ENCODE results near the gene KIAA2012.
"Not testable (repeated sequence)": the region's sequence is repeated elsewhere in the genome, so short reads cannot be mapped to it uniquely, and the experiment has no call there.

The KIAA2012 gene

DNA sequence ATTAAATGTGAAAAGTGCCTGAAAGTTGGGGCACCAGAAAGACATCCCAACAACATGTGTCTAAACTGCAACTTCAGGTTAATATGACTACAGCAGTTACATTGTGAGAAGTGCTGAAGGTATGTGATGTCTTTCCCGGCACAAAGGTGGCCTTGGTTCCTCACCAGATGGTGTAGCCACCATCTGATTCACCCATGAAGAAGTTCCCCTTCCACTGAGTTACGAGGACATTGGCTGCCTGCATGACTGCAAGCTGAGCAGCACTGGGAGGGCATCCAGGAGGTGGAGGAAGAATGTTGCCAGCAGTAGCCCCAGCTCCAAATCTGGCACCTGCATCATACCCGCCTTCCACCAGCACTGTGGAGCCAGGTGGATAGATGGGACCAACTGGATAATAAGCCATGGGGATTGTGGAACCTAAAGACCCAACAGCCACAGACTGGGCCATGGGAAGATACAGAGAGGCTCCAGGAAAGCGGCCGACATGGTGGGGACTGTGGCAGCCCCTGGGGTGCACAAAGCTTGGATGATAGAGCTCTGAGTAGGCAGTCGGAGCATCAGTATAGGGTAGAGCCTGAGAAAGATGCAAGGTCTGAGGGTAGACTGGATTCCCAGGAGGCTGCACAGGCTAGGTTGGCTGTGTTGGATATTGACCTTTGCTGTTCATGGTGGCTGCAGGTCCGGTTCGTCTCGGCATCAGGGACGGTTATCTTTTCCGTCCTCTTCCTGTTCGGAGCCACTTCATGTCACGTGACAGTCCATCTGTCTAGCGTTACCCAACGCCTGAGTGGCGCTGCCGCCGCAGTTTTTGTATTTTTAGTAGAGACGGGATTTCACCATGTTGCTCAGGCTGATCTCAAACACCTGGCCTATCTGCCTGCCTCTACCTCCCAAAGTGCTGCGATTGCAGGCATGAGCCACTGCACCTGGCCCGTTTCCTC lies 128.4 kb downstream of the KIAA2012 start:
- no peak for DNase-seq (ENCODE audit: low read depth)

DNA sequence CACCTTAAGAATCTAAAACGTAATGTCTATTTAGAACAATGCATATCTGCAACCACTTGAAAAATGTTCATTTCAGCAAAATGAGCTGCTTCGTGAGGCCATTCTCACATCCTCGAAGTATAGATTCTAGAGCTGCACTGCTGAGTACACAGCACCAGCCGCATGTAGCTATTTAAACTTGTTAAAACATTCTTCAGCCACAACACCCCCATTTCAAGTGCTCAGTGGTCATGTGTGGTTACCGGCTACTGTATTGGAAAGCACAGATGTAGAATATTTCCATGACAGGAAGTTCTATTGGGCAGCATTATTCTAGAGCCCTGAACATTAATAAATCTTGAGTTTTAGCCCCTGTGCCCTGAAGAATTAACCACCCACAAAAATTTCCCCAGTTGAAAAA lies 130.3 kb downstream of the KIAA2012 start:
- no peak for DNase-seq (ENCODE audit: low read depth)

DNA sequence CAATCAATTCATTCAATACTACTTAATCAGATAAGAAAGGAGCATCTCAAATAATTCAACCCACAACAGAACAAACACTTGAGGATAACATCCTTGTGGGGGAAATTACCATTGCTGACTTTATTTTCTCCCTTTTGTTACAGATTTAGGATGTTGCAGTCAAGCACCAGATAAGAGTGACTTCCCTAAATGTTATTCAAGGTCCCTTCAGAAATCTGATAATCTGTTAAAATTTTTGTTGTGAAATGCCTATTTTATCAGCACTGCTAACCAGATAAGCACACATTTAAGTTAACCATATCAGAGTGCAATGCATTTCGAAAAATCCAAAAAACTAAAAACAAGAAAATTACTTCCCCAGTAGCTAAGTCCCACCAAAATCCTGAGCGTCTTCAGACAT lies 131.8 kb downstream of the KIAA2012 start:
- DNase-seq (ENCODE audit: low read depth) = no peak

DNA sequence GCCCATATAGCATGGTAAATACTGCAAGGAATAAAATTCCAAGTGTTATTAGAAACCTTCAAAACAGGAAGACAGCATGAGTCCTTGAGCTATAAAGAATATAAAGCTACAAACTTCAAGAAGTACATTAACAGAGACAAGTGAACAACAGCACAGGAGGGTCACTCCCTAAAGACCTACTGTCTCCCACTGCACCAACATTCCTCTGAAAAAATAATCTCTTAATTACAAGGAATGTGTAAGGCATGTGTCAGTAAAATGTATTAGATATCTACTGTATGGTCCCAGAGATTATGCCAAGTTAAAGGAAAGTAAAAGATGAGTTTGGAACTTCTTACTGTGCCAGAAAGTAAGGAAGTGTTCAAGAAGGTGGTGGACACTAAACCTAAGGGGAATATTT lies 135.5 kb downstream of the KIAA2012 start:
- no peak for DNase-seq (ENCODE audit: low read depth)

DNA sequence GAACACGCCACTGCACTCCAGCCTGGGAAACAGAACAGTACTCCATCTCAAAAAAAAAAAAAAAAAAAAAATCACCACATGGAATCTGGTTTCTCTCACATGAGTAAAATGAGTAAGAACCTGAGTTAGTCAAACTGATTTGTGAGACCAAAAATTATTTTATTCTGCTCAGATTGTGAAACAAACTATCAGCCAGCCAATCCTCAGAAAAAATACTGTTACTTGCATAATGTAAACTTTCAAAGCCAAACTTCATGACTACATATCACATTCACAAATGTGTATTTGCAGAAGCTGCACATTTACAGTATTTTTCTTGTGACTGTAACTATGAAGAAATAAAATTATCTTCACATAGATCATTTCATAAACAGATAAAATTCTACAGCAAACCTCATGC lies 142.1 kb downstream of the KIAA2012 start:
- DNase-seq (ENCODE audit: low read depth) = no peak

DNA sequence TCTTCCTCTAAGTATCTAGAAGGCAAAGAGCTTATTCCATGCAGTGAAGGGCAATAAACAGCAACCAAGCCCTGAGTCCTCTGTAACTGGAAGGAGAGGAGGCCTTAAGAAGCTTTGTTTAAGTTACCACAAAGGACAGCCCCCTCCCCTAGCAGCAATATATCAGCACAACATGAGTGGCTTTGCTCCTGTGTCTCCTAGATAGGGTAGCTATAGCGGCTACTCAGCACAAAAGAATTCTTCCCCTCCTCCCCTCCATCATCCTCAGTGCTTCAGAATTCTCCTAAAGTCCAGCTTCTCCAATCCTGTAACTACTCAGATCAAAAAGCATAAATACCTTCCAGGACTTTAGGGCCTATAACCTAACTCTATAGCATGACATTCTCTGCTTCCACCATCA lies 148.8 kb downstream of the KIAA2012 start:
- no peak for DNase-seq (ENCODE audit: low read depth)

DNA sequence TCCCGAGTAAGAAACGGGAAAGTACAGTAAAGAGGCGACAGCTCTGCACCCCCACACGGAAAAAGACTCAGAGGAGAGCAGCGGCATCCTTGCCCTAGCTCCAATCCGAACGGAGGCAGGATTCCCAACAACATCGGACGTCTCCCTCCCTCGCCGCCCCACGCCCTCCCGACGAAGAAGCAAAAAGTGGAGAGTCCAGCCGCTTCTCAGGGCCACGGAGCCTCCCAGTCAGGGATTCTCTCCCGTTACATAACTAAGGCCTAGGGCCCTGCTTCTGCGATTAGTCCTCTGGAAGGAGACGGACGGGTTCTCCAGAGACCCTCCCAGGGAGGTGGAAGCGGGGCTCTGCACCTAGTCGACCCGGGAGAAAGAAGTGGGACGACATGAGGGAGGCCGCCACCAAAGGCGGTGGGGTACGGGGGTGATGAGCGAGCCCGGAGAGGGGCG lies 164.8 kb downstream of the KIAA2012 start:
- no peak for DNase-seq (ENCODE audit: low read depth)

DNA sequence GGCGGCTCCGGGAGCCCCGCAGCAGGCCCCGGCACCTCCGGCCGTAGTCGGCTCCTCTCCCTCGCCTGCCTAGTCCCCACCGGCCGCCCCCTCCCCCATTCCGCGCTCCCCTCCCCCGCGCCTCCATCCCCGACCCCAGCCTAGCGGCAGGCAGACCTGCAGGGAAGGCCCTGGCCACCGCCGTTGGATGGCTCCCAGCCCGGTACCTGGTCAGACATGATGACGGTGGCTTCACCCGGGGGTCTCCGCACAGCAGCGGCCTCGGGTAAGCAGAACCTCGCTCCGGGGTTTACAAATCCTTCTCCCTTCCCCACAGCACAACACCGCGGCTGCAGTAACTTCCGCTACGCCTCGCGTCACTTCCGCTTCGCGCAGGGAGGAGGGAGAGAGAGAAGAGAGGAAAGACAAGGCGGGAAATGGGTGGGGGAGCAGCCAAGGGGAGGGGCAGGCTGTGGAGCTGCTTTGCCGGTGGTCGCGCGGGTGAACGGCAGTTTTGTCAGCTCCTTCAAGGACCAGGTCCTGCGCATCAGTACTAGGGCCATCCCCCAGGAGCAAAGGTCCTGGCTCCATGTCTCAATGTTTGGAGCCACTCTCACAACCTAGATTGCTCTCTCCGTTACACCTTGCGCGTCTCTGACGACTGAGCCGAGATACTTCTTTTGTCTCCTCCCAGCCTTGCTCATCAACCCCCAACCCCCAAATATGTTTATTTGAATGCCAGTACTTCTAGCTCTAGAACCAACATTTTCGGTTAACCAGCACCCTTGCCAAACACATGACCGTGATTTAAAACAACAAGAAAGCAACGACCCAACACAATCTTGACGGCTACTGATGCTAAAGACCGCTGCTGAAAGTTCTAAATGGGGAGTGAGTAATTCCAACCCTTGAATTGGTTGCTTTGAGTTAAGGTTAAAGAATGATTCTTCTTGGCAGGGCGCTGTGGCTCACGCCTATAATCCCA lies 165.5 kb downstream of the KIAA2012 start, which contains the start of gene SUMO1:
Gene SUMO1, minus strand, starts transcription at position 364 of the 964 bp plus-strand sequence. Its CDS starts 146 bp downstream, at position 218.
- DNase-seq (ENCODE audit: low read depth) = peak; percentile 49

DNA sequence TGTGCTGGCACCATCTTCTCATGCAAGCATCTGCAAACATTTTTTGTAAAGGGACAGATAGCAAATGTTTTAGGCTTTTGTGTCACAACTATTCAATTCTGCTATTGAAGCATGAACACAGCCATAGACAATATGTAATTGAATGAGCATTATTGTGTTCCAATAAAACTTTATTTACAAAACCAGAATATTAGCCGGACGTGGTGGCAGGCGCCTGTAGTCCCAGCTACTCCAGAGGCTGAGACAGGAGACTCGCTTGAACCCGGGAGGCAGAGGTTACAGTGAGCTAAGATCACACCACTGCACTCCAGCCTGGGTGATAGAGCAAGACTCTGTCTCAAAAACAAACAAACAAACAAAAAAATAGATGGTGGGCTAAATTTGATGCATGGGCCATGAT lies 174.7 kb downstream of the KIAA2012 start:
- DNase-seq (ENCODE audit: low read depth) = not testable (repeated sequence)

DNA sequence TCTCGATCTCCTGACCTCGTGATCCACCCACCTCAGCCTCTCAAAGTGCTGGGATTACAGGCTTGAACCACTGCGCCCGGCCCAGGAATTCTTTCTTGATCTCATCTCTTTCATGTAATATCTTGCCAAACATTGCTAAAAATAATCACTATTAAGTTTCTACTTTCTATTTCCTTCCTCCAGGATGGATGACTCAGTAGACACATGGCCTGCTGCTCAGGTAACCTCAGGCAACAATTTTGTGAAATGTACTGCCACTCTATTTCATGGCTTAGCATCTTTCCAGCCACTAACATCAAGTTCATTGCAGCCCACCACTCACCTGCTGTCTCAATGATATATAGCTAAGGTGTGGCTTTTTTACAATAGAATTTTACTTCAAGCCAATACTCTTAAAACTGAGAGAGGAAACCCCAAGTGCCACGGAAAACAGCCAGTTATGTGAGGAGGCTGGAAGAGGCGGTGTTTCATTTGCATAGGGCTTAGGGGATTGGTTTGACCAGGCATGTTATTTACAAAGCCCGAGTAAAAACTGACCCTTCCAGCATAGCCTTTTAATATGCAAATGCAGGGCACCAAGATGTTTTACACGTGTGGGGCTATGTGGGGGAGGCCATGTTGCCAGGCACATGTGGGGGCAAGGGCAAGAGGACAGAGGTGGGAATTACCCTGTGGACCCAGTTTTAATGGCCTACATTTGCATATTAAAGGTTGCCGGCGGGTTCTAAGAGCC lies 176.6 kb downstream of the KIAA2012 start:
- no peak for DNase-seq (ENCODE audit: low read depth)

DNA sequence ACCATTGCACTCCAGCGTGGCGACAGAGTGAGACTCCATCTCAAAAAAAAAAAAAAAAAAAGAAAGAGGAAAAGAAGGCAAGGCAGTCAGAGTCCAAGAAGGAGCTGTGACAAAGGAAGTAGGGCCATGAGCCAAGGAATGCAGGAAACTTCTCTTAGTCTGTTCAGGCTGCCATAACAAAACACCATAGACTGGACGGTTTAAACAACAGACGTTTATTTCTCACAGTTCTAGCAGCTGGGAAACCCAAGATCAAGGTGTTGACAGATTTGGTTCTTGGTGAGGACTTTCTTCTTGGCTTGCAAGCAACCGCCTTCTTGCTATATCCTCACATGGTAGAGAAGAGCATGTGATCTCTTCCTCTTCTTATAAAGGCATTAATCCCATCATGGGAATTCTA lies 178.4 kb downstream of the KIAA2012 start:
- DNase-seq (ENCODE audit: low read depth) = no peak

Data from HS-27A (cell line).